ENCODE results near the gene IFT25. TPM values are rescaled to one million over a fixed set of nuclear protein-coding genes. Genes with fewer than 3 reads are reported as not detected.

IFT25 gene
- total RNA-seq, 2 donors from 2014 or later = 23.8 to 24.5 TPM

DNA sequence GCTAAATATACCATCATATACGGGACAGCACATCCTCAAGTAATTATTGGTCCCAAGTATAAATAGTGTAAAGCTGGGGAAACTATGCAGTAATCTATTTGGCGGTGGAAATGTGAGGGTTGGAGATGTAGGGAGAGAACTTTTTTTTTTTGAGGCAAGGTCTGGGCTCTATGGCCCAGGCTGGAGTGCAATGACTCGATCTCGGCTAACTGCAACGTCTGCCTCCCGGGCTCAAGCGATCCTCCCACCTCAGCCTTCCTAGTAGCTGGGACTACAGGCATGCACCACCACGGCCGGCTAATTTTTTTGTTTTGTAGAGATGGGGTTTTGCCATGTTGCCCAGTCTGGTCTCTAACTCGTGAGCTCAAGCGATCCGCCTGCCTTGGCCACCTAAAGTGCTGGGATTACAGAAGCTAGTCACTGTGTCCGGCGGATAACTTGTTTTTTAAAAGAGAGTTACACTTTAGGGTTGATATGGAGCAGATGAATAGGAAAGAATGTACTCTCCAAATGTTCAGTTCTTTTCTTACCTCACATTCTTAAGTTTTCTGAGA, 1.9 kb downstream of the IFT25 start:
- ATAC-seq (ENCODE audit: insufficient number of reproducible peaks, low FRiP score, low read depth) (no peak), DNase-seq (ENCODE audit: low spot score) (no peak)
- Histone ChIP-seq H3K27ac (no peak overlapping the region), H3K36me3 (no peaks in the 10 kb centered on the region), H3K9me3 (no peaks in the 10 kb centered on the region), H3K4me3 (no peak overlapping the region), H3K4me1 (ENCODE audit: control insufficient read depth in 1 of 2, low read depth in 2 of 2) (peaks cover 15 to 44% of the 10 kb centered on the region in 2 donors), H3K27me3 (replicated peaks; ENCODE audit: insufficient read depth) (no peaks in the 10 kb centered on the region)
- TF ChIP-seq, protein P1, sequence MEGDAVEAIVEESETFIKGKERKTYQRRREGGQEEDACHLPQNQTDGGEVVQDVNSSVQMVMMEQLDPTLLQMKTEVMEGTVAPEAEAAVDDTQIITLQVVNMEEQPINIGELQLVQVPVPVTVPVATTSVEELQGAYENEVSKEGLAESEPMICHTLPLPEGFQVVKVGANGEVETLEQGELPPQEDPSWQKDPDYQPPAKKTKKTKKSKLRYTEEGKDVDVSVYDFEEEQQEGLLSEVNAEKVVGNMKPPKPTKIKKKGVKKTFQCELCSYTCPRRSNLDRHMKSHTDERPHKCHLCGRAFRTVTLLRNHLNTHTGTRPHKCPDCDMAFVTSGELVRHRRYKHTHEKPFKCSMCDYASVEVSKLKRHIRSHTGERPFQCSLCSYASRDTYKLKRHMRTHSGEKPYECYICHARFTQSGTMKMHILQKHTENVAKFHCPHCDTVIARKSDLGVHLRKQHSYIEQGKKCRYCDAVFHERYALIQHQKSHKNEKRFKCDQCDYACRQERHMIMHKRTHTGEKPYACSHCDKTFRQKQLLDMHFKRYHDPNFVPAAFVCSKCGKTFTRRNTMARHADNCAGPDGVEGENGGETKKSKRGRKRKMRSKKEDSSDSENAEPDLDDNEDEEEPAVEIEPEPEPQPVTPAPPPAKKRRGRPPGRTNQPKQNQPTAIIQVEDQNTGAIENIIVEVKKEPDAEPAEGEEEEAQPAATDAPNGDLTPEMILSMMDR (IDR thresholded peaks at IDR 0.05) = no peak

DNA sequence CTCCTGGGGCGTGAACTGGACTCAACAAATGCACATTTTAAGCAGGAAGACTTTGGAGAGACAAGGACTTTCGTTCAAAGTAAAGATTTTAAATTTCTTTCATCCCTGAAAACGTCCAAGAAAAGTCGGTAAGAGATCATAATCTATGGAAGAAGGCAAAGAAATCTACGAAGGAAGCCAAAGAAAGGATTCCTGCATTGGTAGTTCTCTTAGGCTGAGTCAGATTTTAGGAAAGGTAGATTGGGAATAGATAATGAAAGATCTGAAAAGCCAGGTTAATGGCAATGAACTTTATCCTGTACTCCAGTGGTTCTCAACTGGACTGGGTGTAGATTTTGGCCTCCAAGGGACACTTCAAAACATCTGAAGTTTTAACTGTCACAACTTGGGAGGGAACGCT, 2.4 kb downstream of the IFT25 start:
- H3K4me3 ChIP-seq = no peak overlapping the region
- no peak overlapping the region for H3K27ac ChIP-seq
- ATAC-seq (ENCODE audit: insufficient number of reproducible peaks, low FRiP score, low read depth) (no peak), DNase-seq (ENCODE audit: low spot score) (no peak)
- no peaks in the 10 kb centered on the region for H3K36me3 ChIP-seq
- TF ChIP-seq, protein P1 (IDR thresholded peaks at IDR 0.05) = no peak
- peaks cover 13 to 40% of the 10 kb centered on the region in 2 donors for H3K4me1 ChIP-seq (ENCODE audit: control insufficient read depth in 1 of 2, low read depth in 2 of 2)
- no peaks in the 10 kb centered on the region for H3K27me3 ChIP-seq (replicated peaks; ENCODE audit: insufficient read depth)
- no peaks in the 10 kb centered on the region for H3K9me3 ChIP-seq

DNA sequence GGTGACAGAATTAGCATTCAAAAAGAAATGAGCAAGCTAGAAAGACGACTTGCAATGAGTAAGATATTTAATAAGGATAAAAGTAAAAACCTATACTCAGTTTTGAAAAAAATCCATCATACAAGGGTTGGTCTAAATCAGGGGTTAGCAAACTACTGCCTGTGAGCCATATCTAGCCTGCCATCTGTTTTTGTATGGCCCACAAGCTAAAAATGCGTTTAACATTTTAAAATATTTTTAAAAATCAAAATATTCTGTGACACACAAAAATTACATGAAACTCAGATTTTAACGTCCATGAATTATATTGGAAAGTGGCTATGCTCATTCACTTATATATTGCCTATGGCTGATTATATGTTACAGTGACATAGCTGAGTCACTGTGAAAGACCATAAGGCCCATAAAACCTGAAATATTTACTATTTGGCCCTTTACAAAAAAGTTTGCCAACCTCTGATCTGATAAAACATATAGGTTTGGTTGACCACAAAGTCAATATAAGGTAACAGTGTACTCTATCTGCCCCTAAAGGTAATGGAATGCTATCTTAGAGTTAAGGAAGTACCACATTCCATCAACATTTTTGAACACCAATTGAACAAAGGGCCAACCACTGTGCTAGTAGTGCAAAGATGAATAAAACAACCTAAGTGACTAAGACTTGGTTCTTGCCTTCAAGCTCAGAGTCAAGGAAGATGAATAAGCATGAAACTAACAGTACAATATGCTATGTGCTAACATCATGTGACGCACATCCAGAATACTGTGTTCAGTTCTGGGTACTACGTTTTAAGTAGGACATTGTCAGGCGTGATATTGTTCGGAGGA, 3.2 kb downstream of the IFT25 start:
- Histone ChIP-seq H3K27ac (no peak overlapping the region), H3K9me3 (no peaks in the 10 kb centered on the region), H3K4me1 (ENCODE audit: control insufficient read depth in 1 of 2, low read depth in 2 of 2) (peaks cover 13 to 36% of the 10 kb centered on the region in 2 donors), H3K27me3 (replicated peaks; ENCODE audit: insufficient read depth) (no peaks in the 10 kb centered on the region), H3K4me3 (no peak overlapping the region), H3K36me3 (no peaks in the 10 kb centered on the region)
- DNase-seq (ENCODE audit: low spot score) (no peak), ATAC-seq (ENCODE audit: insufficient number of reproducible peaks, low FRiP score, low read depth) (no peak)
- TF ChIP-seq, protein P1 (IDR thresholded peaks at IDR 0.05) = no peak

DNA sequence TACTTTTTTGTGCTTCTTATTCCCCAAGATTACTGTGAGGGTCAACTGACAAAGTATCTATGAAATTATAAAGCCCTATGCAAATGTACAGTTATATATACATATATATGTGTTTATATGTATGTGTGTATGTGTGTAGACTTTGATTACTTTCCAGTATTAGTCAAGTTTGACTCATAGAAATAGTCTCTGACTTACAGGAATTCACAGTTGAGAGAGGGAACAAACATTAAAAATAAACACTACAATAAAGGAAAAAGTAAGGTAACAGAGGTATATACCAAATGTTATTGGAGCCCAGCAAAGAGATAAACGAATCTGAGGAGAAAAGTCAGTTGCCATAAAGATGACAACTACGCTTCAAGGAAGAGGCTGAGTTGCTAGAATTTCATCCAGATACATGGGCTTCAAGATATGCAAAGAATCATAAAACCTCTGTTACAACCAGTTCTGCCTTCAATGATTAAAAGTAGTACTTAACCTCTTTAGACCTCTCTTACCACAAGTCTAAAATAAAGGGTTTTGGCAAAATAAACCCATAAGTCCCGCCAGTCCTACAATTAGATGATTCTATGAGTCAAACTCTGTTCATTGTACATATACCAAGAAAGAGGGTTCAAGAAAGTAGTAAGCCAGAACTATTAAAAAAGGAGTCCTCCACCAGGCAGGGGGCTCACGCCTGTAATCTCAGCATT, 7.2 kb downstream of the IFT25 start:
- Histone ChIP-seq H3K4me1 (ENCODE audit: control insufficient read depth in 1 of 2, low read depth in 2 of 2) (peaks cover 0 to 22% of the 10 kb centered on the region in 2 donors), H3K27me3 (replicated peaks; ENCODE audit: insufficient read depth) (no peaks in the 10 kb centered on the region), H3K27ac (no peak overlapping the region), H3K9me3 (peaks cover 6% of the 10 kb centered on the region), H3K36me3 (no peaks in the 10 kb centered on the region), H3K4me3 (no peak overlapping the region)
- ATAC-seq (ENCODE audit: insufficient number of reproducible peaks, low FRiP score, low read depth) (no peak), DNase-seq (ENCODE audit: low spot score) (no peak)
- TF ChIP-seq, protein P1 (IDR thresholded peaks at IDR 0.05) = no peak

DNA sequence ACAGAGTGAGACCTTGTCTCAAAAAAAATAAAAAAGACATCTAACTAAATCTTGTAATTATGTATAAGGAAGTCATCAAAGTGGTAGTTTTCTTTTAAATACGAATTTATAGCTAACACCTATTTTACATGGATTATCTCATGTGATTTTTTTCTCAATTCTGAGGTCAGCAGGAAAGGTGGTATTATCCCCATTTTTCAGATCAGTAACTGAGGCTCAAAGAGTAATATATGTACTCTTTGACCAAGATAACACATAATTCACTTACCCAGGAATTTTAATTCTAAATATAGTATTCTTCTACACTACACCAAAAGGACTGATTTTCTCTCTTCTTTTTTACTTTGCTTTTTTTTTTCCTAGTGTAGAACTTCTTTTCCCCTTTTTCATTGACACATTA, 9.1 kb downstream of the IFT25 start:
- DNase-seq (ENCODE audit: low spot score) (no peak), ATAC-seq (ENCODE audit: insufficient number of reproducible peaks, low FRiP score, low read depth) (no peak)
- H3K27me3 ChIP-seq (replicated peaks; ENCODE audit: insufficient read depth) = no peaks in the 10 kb centered on the region
- TF ChIP-seq, protein P1 (IDR thresholded peaks at IDR 0.05) = no peak
- H3K4me3 ChIP-seq = no peak overlapping the region
- peaks cover 6% of the 10 kb centered on the region for H3K9me3 ChIP-seq
- peaks cover 0 to 22% of the 10 kb centered on the region in 2 donors for H3K4me1 ChIP-seq (ENCODE audit: control insufficient read depth in 1 of 2, low read depth in 2 of 2)
- H3K36me3 ChIP-seq = no peaks in the 10 kb centered on the region
- H3K27ac ChIP-seq = no peak overlapping the region

Data from thoracic aorta (tissue), 2 donors.